Measurements from ENCODE around the gene SMARCC2. TPM values are rescaled to one million over a fixed set of nuclear protein-coding genes. Genes with fewer than 3 reads are reported as not detected.
A peak's percentile ranks its signal among the peaks of the same experiment; 100 is the strongest.

SMARCC2 gene
- 100 to 1,000 TPM; 135 to 160 (median 159) TPM for total RNA-seq
- 90.3 TPM for total RNA-seq (2013)
- total RNA-seq = 63.4 to 208 (median 115) reads per million in 29 experiments

GRCh38 chr12:56189099-56189917, at the start of gene SMARCC2:
TSS of gene SMARCC2 (minus strand) at chr12:56189483. CDS start at chr12:56189461, 22 bp downstream.
- Histone ChIP-seq H3K27me3 (replicated peaks in 1 of 2; ENCODE audit: control insufficient read depth in 2 of 2, extremely low read depth in 1 of 2, insufficient read depth in 2 of 2, low read length in 1 of 2) (no peaks in the 10 kb centered on the region), H3K36me3 (ENCODE audit: control insufficient read depth in 2 of 2, extremely low read depth in 1 of 2, insufficient read depth in 1 of 2, low read length in 1 of 2) (peaks cover 8 to 18% of the 10 kb centered on the region in 2 donors), H3K4me1 (ENCODE audit: control insufficient read depth in 1 of 2, extremely low read depth in 1 of 2, insufficient read depth in 2 of 2, low read length in 2 of 2) (peaks cover 12 to 31% of the 10 kb centered on the region in 2 experiments), H3K9me3 (no peaks in the 10 kb centered on the region), H3K27ac (ENCODE audit: low read length) (peak within 1 kb of the TSS; percentile 86), H3K4me3 (ENCODE audit: control insufficient read depth in 1 of 2, extremely low read depth in 1 of 2, low read length in 1 of 2) (peak within 1 kb of the TSS; percentile 71 to 88)
- H3K4me3 Mint-ChIP-seq = peak within 1 kb of the TSS; percentile 93 to 98 (median 96)
- peak within 1 kb of the TSS; percentile 95 to 97 for H3K27ac Mint-ChIP-seq
- peaks cover 41 to 52% (median 46%) of the 10 kb centered on the region in 3 donors for H3K4me1 Mint-ChIP-seq
- no peaks in the 10 kb centered on the region for H3K27me3 Mint-ChIP-seq
- ATAC-seq (replicated peaks in 1 of 4) (peak; percentile 85 to 91 (median 87)), DNase-seq (peak; percentile 63 to 94 (median 76))
- ChIA-PET POLR2A (interaction anchor here (0.6 to 1.6 kb wide), 6 partner anchors 27 to 71 kb away, joined by 3 to 12 read pairs (median 4); partner anchors contain the start of genes ESYT1 (in 1 of the 2), RNF41 (in 1 of the 2) and ZC3H10 (in 1 of the 2)), CTCF (interaction anchor here (0.6 to 3.3 kb wide), 44 partner anchors 9 to 1025 kb away, joined by 3 to 54 read pairs (median 4); partner anchors contain the start of genes ESYT1 (in 2 of the 2), ZC3H10 (in 2 of the 2), ANKRD52 (in 1 of the 2) and CNPY2 (in 1 of the 2))
- no peaks in the 10 kb centered on the region for H3K9me3 Mint-ChIP-seq
- peaks cover 14% of the 10 kb centered on the region for H3K36me3 Mint-ChIP-seq
- WGBS (ENCODE audit: insufficient coverage) = under 1% methylated on average over 73 of the region's 93 CpGs

GRCh38 chr12:56237552-56237951, 48.3 kb upstream of the SMARCC2 start:
- Mint-ChIP-seq H3K9me3 (no peaks in the 10 kb centered on the region), H3K36me3 (peaks cover 14% of the 10 kb centered on the region), H3K27me3 (no peaks in the 10 kb centered on the region), H3K27ac (no peak overlapping the region), H3K4me1 (no peaks in the 10 kb centered on the region), H3K4me3 (no peak overlapping the region)
- no peak for ATAC-seq (replicated peaks in 1 of 4)
- no peak overlapping the region for H3K4me3 ChIP-seq (ENCODE audit: control insufficient read depth in 1 of 2, extremely low read depth in 1 of 2, low read length in 1 of 2)
- ChIA-PET CTCF (no interaction called here), POLR2A (no interaction called here)
- H3K27me3 ChIP-seq (replicated peaks in 1 of 2; ENCODE audit: control insufficient read depth in 2 of 2, extremely low read depth in 1 of 2, insufficient read depth in 2 of 2, low read length in 1 of 2) = no peaks in the 10 kb centered on the region
- DNase-seq = no peak
- no peaks in the 10 kb centered on the region for H3K4me1 ChIP-seq (ENCODE audit: control insufficient read depth in 1 of 2, extremely low read depth in 1 of 2, insufficient read depth in 2 of 2, low read length in 2 of 2)
- no peaks in the 10 kb centered on the region for H3K9me3 ChIP-seq
- H3K36me3 ChIP-seq (ENCODE audit: control insufficient read depth in 2 of 2, extremely low read depth in 1 of 2, insufficient read depth in 1 of 2, low read length in 1 of 2) = peaks cover 23 to 28% of the 10 kb centered on the region in 2 donors
- H3K27ac ChIP-seq (ENCODE audit: low read length) = no peak overlapping the region
- no CpG with 5 or more reads among the region's 11 CpGs for WGBS (ENCODE audit: insufficient coverage)

GRCh38 chr12:56236985-56237384, 47.7 kb upstream of the SMARCC2 start:
- Mint-ChIP-seq H3K9me3 (no peaks in the 10 kb centered on the region), H3K4me3 (no peak overlapping the region), H3K27me3 (no peaks in the 10 kb centered on the region), H3K36me3 (peaks cover 12% of the 10 kb centered on the region), H3K27ac (no peak overlapping the region), H3K4me1 (no peaks in the 10 kb centered on the region)
- peaks cover 21 to 23% of the 10 kb centered on the region in 2 donors for H3K36me3 ChIP-seq (ENCODE audit: control insufficient read depth in 2 of 2, extremely low read depth in 1 of 2, insufficient read depth in 1 of 2, low read length in 1 of 2)
- H3K27ac ChIP-seq (ENCODE audit: low read length) = no peak overlapping the region
- H3K4me1 ChIP-seq (ENCODE audit: control insufficient read depth in 1 of 2, extremely low read depth in 1 of 2, insufficient read depth in 2 of 2, low read length in 2 of 2) = no peaks in the 10 kb centered on the region
- no peaks in the 10 kb centered on the region for H3K9me3 ChIP-seq
- CTCF ChIA-PET = no interaction called here
- WGBS (ENCODE audit: insufficient coverage) = 77% methylated on average over 3 of the region's 5 CpGs
- POLR2A ChIA-PET = no interaction called here
- ATAC-seq (replicated peaks in 1 of 4) (no peak), DNase-seq (no peak)
- H3K4me3 ChIP-seq (ENCODE audit: control insufficient read depth in 1 of 2, extremely low read depth in 1 of 2, low read length in 1 of 2) = no peak overlapping the region
- no peaks in the 10 kb centered on the region for H3K27me3 ChIP-seq (replicated peaks in 1 of 2; ENCODE audit: control insufficient read depth in 2 of 2, extremely low read depth in 1 of 2, insufficient read depth in 2 of 2, low read length in 1 of 2)

- Histone ChIP-seq H3K27ac (ENCODE audit: low read length) (no peak overlapping the region), H3K9me3 (no peaks in the 10 kb centered on the region), H3K27me3 (replicated peaks in 1 of 2; ENCODE audit: control insufficient read depth in 2 of 2, extremely low read depth in 1 of 2, insufficient read depth in 2 of 2, low read length in 1 of 2) (no peaks in the 10 kb centered on the region), H3K36me3 (ENCODE audit: control insufficient read depth in 2 of 2, extremely low read depth in 1 of 2, insufficient read depth in 1 of 2, low read length in 1 of 2) (peaks cover 14 to 18% of the 10 kb centered on the region in 2 donors), H3K4me3 (ENCODE audit: control insufficient read depth in 1 of 2, extremely low read depth in 1 of 2, low read length in 1 of 2) (no peak overlapping the region), H3K4me1 (ENCODE audit: control insufficient read depth in 1 of 2, extremely low read depth in 1 of 2, insufficient read depth in 2 of 2, low read length in 2 of 2) (no peaks in the 10 kb centered on the region)
- ChIA-PET CTCF (no interaction called here), POLR2A (interaction anchor here in 1 of 2 donors (0.5 kb wide), 1 partner anchor 16 kb away, joined by 3 read pairs; no protein-coding TSS in a partner anchor)
- H3K9me3 Mint-ChIP-seq = no peaks in the 10 kb centered on the region
- no peaks in the 10 kb centered on the region for H3K4me1 Mint-ChIP-seq
- no peak for DNase-seq
- no peak for ATAC-seq (replicated peaks in 1 of 4)
- H3K27ac Mint-ChIP-seq = no peak overlapping the region
- 92% methylated on average over 5 of the region's 6 CpGs for WGBS (ENCODE audit: insufficient coverage)
- H3K27me3 Mint-ChIP-seq = no peaks in the 10 kb centered on the region
- no peak overlapping the region for H3K4me3 Mint-ChIP-seq
- H3K36me3 Mint-ChIP-seq = peaks cover 5% of the 10 kb centered on the region
Measured at GRCh38 chr12:56236091-56236490, 46.8 kb upstream of the SMARCC2 start.

GRCh38 chr12:56234746-56235436, 45.6 kb upstream of the SMARCC2 start:
- no peaks in the 10 kb centered on the region for H3K27me3 Mint-ChIP-seq
- Histone ChIP-seq H3K36me3 (ENCODE audit: control insufficient read depth in 2 of 2, extremely low read depth in 1 of 2, insufficient read depth in 1 of 2, low read length in 1 of 2) (peaks cover 4 to 9% of the 10 kb centered on the region in 2 donors), H3K4me1 (ENCODE audit: control insufficient read depth in 1 of 2, extremely low read depth in 1 of 2, insufficient read depth in 2 of 2, low read length in 2 of 2) (no peaks in the 10 kb centered on the region), H3K27ac (ENCODE audit: low read length) (no peak overlapping the region), H3K9me3 (no peaks in the 10 kb centered on the region), H3K4me3 (ENCODE audit: control insufficient read depth in 1 of 2, extremely low read depth in 1 of 2, low read length in 1 of 2) (no peak overlapping the region), H3K27me3 (replicated peaks in 1 of 2; ENCODE audit: control insufficient read depth in 2 of 2, extremely low read depth in 1 of 2, insufficient read depth in 2 of 2, low read length in 1 of 2) (no peaks in the 10 kb centered on the region)
- no peaks in the 10 kb centered on the region for H3K9me3 Mint-ChIP-seq
- peaks cover 3% of the 10 kb centered on the region for H3K36me3 Mint-ChIP-seq
- WGBS (ENCODE audit: insufficient coverage) = 79% methylated on average over 7 of the region's 16 CpGs
- no peak overlapping the region for H3K4me3 Mint-ChIP-seq
- DNase-seq = no peak
- ATAC-seq (replicated peaks in 1 of 4) = no peak
- POLR2A ChIA-PET = interaction anchor here in 1 of 2 donors (0.7 kb wide), 1 partner anchor 20 kb away, joined by 7 read pairs; no protein-coding TSS in a partner anchor
- CTCF ChIA-PET = no interaction called here
- H3K4me1 Mint-ChIP-seq = no peaks in the 10 kb centered on the region
- no peak overlapping the region for H3K27ac Mint-ChIP-seq

GRCh38 chr12:56231184-56231582, 41.9 kb upstream of the SMARCC2 start:
- ChIA-PET CTCF (interaction anchor here in 1 of 2 donors (0.6 kb wide), 1 partner anchor 195 kb away, joined by 3 read pairs; no protein-coding TSS in a partner anchor), POLR2A (interaction anchor here in 1 of 2 donors (0.6 kb wide), 1 partner anchor 402 kb away, joined by 3 read pairs; the partner anchor contains the start of gene DNAJC14)
- H3K4me3 ChIP-seq (ENCODE audit: control insufficient read depth in 1 of 2, extremely low read depth in 1 of 2, low read length in 1 of 2) = no peak overlapping the region
- DNase-seq (no peak), ATAC-seq (replicated peaks in 1 of 4) (no peak)
- H3K27ac Mint-ChIP-seq = no peak overlapping the region
- no peaks in the 10 kb centered on the region for H3K4me1 Mint-ChIP-seq
- H3K27me3 Mint-ChIP-seq = no peaks in the 10 kb centered on the region
- H3K9me3 Mint-ChIP-seq = no peaks in the 10 kb centered on the region
- no peaks in the 10 kb centered on the region for H3K4me1 ChIP-seq (ENCODE audit: control insufficient read depth in 1 of 2, extremely low read depth in 1 of 2, insufficient read depth in 2 of 2, low read length in 2 of 2)
- H3K36me3 Mint-ChIP-seq = peaks cover 2% of the 10 kb centered on the region
- H3K27ac ChIP-seq (ENCODE audit: low read length) = no peak overlapping the region
- H3K36me3 ChIP-seq (ENCODE audit: control insufficient read depth in 2 of 2, extremely low read depth in 1 of 2, insufficient read depth in 1 of 2, low read length in 1 of 2) = peaks cover 0 to 4% of the 10 kb centered on the region in 2 donors
- H3K4me3 Mint-ChIP-seq = no peak overlapping the region
- no peaks in the 10 kb centered on the region for H3K27me3 ChIP-seq (replicated peaks in 1 of 2; ENCODE audit: control insufficient read depth in 2 of 2, extremely low read depth in 1 of 2, insufficient read depth in 2 of 2, low read length in 1 of 2)
- H3K9me3 ChIP-seq = no peaks in the 10 kb centered on the region
- whole genome bisulfite sequencing (ENCODE audit: insufficient coverage) = 91% methylated on average over 10 of the region's 11 CpGs

Data from T-cell (primary cell).